ENCODE results near the gene HES1.
"Not testable (repeated sequence)": the region's sequence is repeated elsewhere in the genome, so short reads cannot be mapped to it uniquely, and the experiment has no call there.

HES1 gene

DNA sequence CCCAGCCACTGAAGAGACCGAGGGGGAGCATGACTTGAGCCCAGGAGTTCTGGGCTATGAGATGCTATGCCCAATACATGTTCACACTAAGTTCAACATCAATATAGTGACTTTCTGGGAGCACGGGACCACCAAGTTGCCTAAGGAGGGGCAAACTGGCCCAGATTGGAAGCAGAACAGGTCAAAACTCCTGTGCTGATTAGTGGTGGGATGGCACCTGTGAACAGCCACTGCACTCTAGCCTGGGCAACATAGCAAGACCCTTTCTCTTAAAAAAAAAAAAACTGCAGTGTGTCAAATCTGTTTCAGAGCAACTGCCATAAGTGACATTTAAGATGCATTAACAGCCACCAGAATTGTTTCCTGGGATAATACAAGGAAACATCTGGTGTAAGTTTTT, 9.8 kb downstream of the HES1 start:
- no peak for DNase-seq

DNA sequence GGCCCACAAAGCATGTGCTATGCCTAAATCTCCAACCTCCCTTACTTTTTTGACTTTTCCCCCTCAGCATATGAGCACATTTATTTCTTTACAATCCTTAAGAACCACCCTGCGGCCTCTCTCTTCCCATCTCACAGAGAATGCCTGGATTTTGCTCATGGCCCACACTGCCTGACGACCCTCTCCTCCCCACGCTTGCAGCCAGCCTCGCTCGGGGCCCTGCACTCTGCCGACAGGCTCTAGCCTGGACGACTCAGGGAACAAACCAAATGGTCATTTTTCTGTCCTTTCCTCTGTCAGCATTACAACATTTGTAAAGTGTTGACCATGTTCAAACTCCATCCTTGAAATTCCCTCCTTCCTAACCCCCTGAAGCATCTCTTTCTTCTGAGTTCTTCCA, 11.7 kb downstream of the HES1 start:
- no peak for DNase-seq

DNA sequence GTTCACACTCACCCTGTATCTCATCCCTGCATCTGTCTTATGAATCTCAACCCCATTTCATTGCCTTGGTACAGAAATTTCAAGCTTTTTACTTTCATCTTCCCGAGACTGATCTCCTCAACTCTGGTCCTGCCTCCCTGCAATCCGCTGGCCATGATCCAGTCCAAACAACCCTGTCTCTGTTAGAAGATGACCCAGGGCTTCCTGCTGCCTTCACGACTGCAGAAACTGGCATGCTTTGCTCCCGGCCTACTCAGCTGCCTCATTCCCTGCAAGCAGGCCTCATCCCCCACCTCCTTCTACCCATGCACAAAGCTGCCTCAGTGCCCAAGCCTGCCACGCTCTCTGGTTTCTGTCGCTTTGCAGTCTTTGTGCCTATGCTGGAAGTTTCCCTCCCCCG, 12.4 kb downstream of the HES1 start:
- no peak for DNase-seq

DNA sequence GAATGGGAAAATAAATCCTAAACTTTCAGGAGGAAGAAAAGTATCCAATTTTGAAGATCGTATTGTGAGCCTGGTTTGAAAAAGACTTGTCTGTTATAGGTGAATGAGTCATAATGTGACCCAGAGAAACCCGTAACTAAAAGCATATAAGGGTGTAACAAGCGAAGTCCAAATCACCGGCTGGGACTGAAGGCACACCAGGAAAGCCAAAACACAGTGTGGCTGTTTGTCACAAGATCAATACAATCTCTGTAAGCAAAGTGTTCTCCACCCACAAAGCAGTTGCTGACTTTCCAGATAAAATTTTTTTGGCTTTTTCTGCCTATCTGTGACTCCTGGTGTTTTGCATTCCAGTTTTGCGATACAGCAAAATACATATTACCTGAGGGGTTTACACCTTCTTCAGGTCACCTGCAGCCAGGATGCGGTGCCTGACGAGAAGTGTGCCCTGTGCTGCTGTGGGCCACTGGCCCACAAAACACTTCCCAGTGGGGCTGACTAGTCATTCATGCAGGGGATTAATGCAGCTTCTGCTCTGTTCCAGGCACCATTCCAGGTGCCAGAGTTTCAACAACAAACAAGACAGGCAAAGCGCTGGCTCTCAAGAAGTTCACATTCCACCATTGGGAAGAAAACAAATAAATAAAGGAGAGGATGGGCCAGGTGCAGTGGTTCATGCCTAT, 14.4 kb downstream of the HES1 start:
- no peak for DNase-seq

DNA sequence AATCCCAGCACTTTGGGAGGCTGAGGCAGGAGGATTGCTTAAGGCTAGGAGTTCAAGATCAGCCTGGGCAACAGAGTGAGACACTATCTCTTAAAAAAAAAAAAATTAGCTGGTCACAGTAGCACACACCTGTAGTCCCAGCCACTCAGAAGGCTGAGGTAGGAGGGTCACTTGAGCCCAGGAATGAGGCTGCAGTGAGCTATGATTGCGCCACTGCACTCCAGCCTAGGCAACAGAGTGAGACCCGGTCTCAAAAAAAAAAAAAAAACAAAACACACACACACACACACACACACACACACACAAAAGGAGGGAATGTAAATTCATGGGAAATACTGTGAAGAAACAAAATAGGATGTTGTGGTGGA, 15.0 kb downstream of the HES1 start:
- not testable (repeated sequence) for DNase-seq

DNA sequence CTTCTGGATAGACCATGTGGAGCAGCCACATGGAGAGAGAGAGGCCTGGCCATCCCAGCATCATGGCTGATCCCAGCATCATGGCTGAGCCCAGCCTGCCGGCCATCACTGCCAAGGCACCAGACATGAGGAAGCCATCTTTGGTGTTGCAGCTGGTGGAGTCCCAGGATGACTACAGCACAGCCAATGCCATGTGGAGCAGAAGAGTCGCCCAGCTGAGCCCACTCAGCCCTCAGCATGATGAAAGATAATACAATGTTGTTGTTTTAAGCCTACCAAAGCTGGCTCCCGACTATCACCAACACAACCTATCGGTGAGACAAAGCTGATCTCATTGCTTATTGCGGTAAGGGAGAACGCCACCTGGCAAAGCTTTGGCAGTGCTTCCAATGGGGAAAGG, 18.4 kb downstream of the HES1 start:
- DNase-seq: no peak

DNA sequence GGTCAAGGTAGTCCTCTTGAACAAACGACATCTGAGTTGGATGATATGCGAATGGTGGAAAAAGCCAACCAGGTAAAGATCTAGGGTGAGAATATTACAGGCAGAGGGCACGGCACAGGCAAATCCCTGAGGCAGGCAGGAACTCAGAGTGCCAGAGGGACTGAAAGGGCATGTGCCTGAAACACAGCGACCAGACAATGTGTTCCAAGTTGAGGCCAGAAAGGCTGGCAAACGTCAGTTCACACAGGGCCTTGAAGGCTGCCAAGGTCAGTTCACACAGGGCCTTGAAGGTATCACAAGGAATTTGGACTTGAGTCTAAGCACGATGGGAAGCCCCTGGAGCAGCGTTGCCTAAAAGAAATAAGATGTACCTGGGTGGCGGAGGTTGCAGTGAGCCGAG, 20.1 kb downstream of the HES1 start:
- DNase-seq: no peak

DNA sequence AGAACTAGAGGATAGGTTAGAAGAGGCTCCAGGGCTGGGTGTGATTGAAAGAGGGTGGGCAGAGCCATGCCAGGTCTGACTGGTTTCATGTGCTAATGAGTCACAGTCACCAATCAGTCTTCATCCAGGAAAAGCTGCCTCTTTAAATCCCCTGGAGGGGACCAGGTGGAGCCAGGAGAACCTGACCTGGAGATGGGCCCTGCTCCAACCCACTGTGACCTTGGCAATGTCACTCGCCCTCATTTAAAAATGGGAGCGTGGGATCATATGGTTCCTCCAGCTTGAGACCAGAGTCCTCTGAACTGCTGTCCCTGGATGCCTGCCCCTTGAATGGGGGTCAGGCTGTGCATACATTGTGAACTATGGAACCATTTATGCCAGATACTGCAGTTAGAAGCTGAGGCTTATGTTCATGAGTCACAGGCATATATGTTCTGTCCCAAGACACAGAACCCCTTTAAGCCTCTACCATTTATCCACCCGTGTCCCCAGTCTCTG, 23.0 kb downstream of the HES1 start:
- no peak for DNase-seq

DNA sequence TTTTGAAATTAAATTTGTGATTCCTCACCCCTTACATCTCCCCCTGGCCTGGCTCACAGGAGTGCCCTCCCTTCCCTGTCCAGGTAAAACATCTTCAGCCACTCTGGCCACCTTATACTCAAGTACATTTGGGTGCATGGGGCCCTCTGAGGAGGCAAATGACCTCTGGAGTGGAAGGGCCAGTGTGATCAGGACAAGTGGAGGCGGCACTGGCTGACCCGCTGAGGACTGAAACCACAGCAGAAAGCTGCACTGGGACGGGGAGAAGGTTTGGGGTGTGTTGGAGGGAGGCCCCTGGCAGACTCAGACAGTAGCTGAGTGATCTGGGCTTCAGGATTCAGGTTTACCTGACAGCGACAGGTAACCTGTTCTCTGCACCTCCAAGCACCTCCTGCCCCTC, 24.2 kb downstream of the HES1 start:
- DNase-seq: no peak

DNA sequence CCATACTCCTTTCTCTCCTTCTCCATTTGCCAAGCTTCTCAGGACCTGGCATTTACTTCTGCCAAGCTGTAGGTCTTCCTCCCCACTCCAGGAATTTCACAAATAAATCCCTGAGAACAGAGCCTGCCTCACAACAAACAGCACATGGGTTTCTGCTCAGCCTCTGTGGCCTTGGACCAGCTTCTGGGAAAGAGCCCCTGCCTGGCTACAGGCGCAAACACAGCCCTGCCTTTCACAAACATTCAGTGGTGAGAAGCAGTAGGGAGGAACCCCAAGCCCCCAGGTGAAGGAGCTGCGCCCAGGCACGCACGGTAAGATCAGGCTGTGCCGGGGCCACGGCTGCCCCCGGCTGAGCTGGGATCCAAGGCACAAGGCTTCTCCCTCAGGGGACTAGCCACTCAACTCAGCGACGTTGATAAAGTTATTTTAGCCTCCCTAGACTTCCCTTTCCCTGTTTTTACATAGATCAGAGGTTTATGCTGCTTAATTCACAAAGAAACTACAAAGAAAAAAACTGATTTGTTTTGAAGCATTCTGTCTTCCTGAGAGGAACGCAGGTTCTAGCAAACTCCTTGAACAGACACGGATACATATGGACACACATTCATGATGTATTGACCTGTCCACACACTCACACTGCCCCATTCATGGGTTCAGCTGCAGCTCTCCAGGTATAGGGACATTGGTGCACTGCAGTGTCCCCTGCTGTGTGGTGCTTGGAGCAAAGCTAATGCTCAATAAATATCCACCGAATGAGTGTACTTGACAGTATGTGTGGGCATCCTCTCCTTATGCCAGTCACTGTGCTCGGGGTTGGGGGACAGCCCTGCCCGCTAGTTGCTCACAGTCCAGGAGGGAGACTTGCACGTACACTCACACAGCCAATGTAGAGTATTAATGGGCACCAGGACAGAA, 25.4 kb downstream of the HES1 start:
- no peak for DNase-seq

DNA sequence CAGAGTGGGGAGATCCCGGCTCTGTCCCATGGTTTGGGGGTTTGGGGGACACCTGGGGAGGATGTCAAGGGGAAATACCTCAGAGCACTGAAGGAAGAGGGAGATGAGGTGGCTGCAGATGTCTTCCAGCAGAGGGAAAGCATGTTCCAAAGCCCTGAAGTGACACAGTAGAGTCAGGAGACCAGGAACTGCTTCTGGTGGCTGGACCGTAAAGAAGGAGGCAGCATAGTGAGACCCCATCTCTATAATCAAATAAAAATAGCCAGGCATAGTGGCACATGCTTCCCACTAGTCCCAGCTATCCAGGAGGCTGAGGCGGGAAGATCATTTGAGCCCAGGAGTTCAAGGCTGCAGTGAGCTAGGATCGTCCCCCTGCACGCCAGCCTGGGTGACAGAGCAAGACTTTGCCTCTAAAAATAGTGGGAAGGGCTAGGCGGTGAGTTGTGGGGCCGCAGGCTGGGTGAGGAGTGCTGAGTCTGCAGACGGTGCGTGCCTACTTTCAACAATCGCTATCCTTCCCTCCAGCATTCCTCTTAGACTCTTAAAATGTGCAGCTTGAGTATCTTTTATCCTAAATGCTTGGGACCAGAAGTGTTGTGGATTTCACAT, 26.2 kb downstream of the HES1 start:
- no peak for DNase-seq

DNA sequence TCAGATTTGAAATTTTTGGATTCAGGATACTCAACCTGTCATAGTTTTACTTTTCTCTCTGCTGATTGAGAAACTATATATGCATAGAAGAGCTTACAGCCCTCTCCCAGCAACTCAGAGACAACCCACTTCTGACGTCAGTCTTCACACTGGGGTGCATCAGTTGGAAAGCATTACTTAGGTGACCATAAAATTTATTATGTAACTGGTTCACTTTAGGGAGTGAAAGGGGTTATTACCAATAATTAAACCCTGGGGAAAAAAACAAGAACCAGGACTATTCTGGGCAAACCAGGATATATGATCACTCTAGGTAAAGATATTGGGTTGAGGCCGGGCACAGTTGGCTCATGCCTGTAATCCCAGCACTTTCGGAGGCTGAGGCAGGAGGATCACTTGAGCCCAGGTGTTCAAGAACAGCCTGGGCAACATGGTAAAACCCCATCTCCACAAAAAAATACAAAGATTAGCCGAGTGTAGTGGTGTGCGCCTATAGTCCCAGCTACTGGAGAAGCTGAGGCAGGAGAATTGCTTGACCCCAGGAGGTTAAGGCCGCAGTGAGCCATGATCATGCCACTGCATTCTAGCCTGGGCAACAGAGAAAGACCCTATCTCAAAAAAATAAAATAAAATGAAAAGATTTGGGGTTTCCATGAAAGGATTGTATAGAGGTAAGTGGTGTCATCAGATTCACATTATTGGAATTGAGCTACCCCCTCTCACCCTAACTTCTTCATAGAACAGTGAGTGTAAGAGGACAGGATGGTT, 27.1 kb downstream of the HES1 start:
- no peak for DNase-seq

DNA sequence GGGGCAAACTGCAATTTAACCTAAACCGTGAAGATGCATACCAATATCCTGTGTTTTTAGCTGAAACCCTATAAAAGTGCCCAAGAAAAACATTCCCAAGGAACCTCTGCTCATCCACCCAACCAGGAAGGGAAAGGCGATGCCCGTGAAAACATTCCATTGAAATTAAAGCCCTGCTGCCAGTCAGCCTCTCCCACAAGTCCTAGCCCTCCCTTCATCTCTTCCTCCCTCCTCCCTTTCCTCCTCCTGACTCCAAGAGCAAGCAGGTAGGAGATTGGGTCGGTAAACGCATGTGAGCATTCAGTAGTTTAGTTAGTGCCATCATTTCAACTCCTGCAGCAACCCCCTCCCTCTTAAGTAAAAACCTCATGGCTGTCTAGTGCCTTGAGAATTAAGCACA, 27.7 kb downstream of the HES1 start:
- DNase-seq: no peak

DNA sequence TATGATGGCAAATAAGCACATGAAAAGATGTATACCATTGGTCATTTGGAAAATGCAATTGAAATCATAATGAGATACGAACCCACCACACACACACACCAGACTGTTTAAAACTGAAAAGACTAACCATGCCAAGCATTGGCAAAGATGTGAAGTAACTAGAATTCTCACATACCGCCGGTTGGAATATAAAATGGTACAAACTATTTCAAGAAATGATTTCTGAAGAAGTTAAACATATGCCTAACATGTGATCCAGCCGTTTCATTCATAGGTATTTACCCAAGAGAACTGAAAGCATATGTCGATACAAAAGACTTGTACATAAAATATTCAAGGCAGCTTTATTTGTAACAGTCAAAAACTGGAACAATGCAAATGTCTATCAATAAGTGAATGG, 28.9 kb downstream of the HES1 start:
- no peak for DNase-seq

DNA sequence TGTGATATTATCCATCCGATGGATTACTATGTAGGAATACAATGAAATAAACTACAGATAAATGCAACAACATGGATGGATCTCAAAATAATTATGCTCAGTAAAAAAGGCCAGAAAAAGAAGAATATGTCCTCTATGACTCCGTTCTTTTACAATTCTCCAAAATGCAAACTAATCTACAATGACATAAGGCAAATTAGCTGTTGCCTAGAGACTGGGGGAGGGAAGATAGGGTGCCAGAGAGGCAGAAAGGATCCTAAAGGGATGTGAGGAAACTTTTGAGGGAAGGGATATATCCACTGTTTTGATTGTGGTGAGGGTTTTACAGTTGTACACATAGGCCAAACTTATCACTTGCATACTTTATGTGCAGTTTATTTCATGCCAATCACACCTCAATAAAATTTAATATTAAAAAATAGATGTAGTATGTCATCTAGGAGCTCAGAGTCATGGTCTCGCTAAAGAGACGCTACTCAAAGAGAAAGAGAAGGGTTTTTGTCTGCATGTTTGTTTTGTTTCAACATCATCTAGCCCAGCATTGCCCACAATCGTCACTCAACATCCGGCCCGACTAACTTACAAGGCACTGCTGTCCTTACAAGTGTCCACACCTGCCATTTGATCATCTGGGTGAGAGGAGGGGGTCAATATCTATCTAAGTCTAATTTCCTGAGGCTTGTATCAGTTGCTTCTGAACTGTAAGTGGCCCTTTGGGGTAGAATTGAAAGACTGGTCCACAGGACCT, 29.5 kb downstream of the HES1 start:
- DNase-seq: no peak

DNA sequence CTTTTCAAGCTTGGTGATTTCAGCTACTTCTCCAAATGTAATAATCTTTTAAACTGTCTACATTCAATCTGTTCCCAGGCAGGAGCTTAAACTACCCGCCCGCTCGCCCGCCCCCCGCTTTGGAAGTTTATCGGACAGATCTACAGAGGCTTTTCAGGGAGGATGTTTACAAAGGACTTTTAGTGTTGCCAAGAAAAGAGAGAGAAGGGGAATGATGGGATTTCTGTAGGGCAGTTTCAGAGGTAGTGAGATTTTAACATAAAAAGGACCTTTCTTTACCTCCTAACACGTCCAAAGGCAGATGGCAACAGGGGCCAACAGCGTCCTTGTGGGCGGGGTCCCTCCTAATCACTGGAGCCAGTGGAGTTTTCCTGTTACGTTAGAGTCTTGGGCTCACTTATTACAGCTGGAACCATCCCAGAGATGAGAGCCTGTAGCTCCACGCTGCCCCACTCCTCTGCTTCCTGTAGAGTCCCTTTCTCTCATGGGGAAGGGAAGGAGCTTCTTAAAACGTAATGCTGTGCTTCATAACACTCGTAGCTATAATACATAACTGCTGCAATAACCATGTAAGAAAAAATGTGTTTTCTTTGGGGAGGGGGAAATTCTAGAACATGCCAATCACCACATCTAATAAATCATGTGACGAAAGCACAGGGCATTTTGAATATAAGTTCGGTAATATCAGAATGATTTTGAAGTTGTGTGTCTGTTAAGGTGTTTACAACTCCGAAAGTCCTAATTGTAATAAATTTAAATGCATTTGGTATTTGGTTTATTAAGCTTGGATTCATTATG, 30.9 kb downstream of the HES1 start:
- DNase-seq: no peak

DNA sequence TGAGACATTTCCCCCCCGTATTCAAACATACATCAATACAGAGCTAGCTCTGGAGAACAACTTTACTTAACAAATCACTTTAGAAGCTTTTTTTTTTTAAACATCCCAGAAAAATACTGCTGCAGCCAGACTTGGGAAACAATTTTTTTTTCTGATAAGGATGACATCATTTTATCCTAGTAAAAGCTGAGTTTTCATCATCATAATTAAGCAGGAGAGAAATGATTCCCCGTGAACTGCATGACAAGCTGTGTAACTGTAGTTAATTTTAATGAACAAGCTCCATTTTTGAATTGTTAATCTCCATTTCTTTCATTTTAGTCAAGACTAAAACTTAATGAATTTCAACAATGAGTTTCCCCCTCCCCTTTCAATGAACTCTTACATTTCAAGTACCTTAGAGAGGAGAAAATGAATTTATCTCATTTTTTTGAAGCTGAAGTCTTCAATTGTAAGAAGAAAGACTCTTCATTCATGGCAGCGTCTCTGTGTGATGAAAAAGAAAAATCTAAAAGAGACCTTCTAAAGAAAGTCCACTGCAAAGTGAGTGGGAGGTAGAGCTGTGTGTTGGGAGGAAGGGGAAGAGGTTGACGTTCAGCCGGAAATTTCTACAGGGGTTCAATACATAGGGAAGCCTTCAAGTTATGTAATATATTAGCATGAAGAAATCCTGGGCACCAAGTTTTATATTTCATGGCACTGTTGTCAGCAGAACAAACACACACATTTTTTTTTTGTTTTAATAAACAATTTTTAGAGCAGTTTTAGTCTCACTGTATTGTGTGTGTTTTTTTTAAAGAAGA, 31.7 kb downstream of the HES1 start:
- DNase-seq: no peak

DNA sequence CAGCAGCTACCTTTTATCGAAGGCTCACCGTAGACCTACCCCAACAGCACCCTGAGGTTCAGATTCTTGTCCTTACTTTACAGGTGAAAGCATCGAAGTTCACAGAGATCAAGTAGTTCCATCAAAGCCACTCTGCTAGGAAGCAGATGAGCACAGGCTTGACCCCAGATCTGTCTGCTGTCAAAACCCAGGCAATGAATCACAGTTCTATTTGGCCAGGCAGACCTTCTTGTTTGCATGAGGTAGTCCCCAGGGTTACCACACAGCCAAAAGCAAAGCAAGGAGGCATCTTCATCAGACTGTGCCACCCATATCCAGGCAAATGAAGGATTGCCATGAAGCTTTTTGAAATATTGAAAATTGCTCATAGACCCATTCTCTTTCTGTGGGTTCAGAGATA, 33.0 kb downstream of the HES1 start:
- no peak for DNase-seq

DNA sequence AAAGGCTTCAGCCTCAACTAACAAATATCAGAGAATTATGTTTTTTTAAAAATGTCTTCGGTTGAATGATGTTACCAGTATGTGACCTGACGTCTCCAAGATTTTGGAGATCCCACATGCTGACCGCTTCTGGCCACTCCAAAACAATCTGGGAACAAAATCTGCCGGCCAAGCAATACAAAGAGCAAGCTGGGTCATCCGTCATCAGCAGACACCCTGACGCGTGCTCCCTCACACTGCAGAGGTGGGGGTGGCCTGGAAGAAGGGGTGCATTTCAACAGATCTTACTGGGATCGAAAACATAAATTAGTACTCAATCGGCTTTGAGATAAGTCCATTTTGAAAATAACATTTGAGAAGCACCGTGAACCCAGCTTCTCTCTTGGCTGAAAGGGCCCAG, 33.6 kb downstream of the HES1 start:
- DNase-seq: no peak

DNA sequence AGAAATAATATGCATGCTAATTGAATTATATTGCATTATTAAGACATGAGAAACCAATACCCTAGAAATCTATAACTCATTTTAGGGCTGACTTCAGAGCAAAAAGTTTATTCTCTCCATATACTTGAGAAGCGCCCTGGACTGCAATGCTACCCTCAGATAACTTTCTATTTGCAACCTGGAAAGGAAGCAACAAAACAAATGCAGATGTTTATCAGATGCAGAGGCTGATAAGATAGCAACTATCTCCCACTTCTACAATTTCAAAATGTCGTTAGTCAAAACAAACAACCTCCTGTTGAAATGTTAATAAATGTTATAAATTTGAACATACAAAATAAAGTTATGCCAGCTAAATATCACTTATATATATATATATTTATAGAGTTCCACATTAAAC, 34.8 kb downstream of the HES1 start:
- DNase-seq: no peak

DNA sequence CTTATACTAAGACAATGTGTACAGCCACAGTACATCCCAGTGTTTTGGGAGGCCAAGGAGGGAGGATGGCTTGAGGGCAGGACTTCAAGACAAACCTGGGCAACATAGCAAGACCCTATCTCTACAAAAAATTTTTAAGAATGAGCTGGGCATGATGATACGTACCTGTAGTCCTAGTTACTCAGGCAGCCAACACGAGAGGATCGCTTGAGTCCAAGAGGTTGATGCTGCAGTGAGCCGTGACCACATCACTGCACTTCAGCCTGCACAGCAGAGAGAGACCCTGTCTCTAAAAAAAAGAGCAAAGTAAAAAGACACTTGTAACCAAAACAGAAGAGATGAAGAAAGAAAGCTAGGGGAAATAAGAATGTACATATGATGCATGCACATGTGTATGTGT, 38.5 kb downstream of the HES1 start:
- DNase-seq: no peak
